ENCODE measurements around the gene CLTB.

Gene CLTB

GRCh38 chr5:176401281-176402205 lies 14.8 kb downstream of the CLTB start:
- no peak for TF ChIP-seq Cebpa-rat (IDR thresholded peaks at IDR 0.05)

GRCh38 chr5:176400382-176401156 lies 15.8 kb downstream of the CLTB start:
- no peak for TF ChIP-seq Cebpa-rat (IDR thresholded peaks at IDR 0.05)
- Histone ChIP-seq H3K4me1 (peaks cover 0 to 11% (median 0%) of the 10 kb centered on the region in 10 experiments; a peak in 7 of 20 replicates), H3K9ac (peak overlapping the region in 1 of 11 experiments; percentile 17; a peak in 1 of 22 replicates), H3K27me3 (no peaks in the 10 kb centered on the region), H3K9me3 (replicated peaks in 1 of 11) (no peaks in the 10 kb centered on the region), H3K27ac (no peak overlapping the region), H3K4me2 (no peak overlapping the region), H3K36me3 (peaks cover 0 to 59% (median 18%) of the 10 kb centered on the region in 11 experiments; a peak in 15 of 22 replicates), H4K20me1 (peaks cover 0 to 18% (median 0%) of the 10 kb centered on the region in 11 experiments; a peak in 4 of 22 replicates), H3K4me3 (no peak overlapping the region)

More at GRCh38 chr5:176401281-176402205, 14.8 kb downstream of the CLTB start:
- peak overlapping the region in 2 of 11 experiments; percentile 17 to 25; a peak in 1 of 22 replicates for H3K9ac ChIP-seq
- peaks cover 0 to 19% (median 0%) of the 10 kb centered on the region in 11 experiments; a peak in 4 of 22 replicates for H4K20me1 ChIP-seq
- peaks cover 0 to 5% (median 0%) of the 10 kb centered on the region in 10 experiments; a peak in 6 of 20 replicates for H3K4me1 ChIP-seq
- H3K27me3 ChIP-seq, result no peaks in the 10 kb centered on the region
- H3K9me3 ChIP-seq (replicated peaks in 1 of 11), result no peaks in the 10 kb centered on the region
- no peak overlapping the region for H3K4me2 ChIP-seq
- H3K27ac ChIP-seq, result no peak overlapping the region
- H3K4me3 ChIP-seq, result no peak overlapping the region
- peaks cover 3 to 68% (median 24%) of the 10 kb centered on the region in 11 experiments; a peak in 19 of 22 replicates for H3K36me3 ChIP-seq

- peaks cover 0 to 15% (median under 1%) of the 10 kb centered on the region in 10 experiments; a peak in 8 of 20 replicates for H3K4me1 ChIP-seq
- TF ChIP-seq Cebpa-rat (IDR thresholded peaks at IDR 0.05), result no peak
- H3K4me3 ChIP-seq, result no peak overlapping the region
- H3K9ac ChIP-seq, result no peak overlapping the region
- peaks cover 10 to 59% (median 20%) of the 10 kb centered on the region in 11 experiments for H3K36me3 ChIP-seq
- no peak overlapping the region for H3K4me2 ChIP-seq
- no peaks in the 10 kb centered on the region for H3K27me3 ChIP-seq
- H3K9me3 ChIP-seq (replicated peaks in 1 of 11), result no peaks in the 10 kb centered on the region
- peaks cover 0 to 21% (median 0%) of the 10 kb centered on the region in 11 experiments; a peak in 5 of 22 replicates for H4K20me1 ChIP-seq
- H3K27ac ChIP-seq, result no peak overlapping the region
These were observed 18.5 kb downstream of the CLTB start for GRCh38 chr5:176397736-176398420.

GRCh38 chr5:176396330-176396729 lies 20.0 kb downstream of the CLTB start:
- H4K20me1 ChIP-seq, result peaks cover 0 to 29% (median 0%) of the 10 kb centered on the region in 11 experiments; a peak in 5 of 22 replicates
- no peaks in the 10 kb centered on the region for H3K27me3 ChIP-seq
- peaks cover 0 to 30% (median 16%) of the 10 kb centered on the region in 10 experiments; a peak in 16 of 20 replicates for H3K4me1 ChIP-seq
- peaks cover 25 to 65% (median 35%) of the 10 kb centered on the region in 11 experiments for H3K36me3 ChIP-seq
- no peak for TF ChIP-seq Cebpa-rat (IDR thresholded peaks at IDR 0.05)
- peak overlapping the region in 3 of 11 experiments; percentile 13 to 32 (median 22); a peak in 6 of 22 replicates for H3K4me2 ChIP-seq
- H3K4me3 ChIP-seq, result no peak overlapping the region
- H3K9me3 ChIP-seq (replicated peaks in 1 of 11), result no peaks in the 10 kb centered on the region
- peak overlapping the region in 5 of 11 experiments; percentile 1 to 32 (median 23); a peak in 1 of 22 replicates for H3K9ac ChIP-seq
- H3K27ac ChIP-seq, result 0 out of 22 replicates have a peak overlapping the region, but pooled peaks of 1 of the 11 experiments have one; percentile 1

GRCh38 chr5:176394881-176395675 lies 21.3 kb downstream of the CLTB start:
- Histone ChIP-seq H3K27me3 (no peaks in the 10 kb centered on the region), H4K20me1 (peaks cover 0 to 29% (median 0%) of the 10 kb centered on the region in 11 experiments; a peak in 6 of 22 replicates), H3K9me3 (replicated peaks in 1 of 11) (no peaks in the 10 kb centered on the region), H3K9ac (no peak overlapping the region), H3K4me3 (no peak overlapping the region), H3K27ac (no peak overlapping the region), H3K36me3 (peaks cover 38 to 67% (median 47%) of the 10 kb centered on the region in 11 experiments), H3K4me1 (peaks cover under 1 to 43% (median 20%) of the 10 kb centered on the region in 10 experiments; a peak in 18 of 20 replicates), H3K4me2 (no peak overlapping the region)
- TF ChIP-seq Cebpa-rat (IDR thresholded peaks at IDR 0.05), result no peak

- peaks cover 7 to 49% (median 26%) of the 10 kb centered on the region in 10 experiments; a peak in 18 of 20 replicates for H3K4me1 ChIP-seq
- H4K20me1 ChIP-seq, result peaks cover 0 to 29% (median 0%) of the 10 kb centered on the region in 11 experiments; a peak in 6 of 22 replicates
- H3K36me3 ChIP-seq, result peaks cover 38 to 67% (median 47%) of the 10 kb centered on the region in 11 experiments
- no peaks in the 10 kb centered on the region for H3K9me3 ChIP-seq (replicated peaks in 1 of 11)
- no peak overlapping the region for H3K9ac ChIP-seq
- no peaks in the 10 kb centered on the region for H3K27me3 ChIP-seq
- no peak overlapping the region for H3K4me3 ChIP-seq
- TF ChIP-seq Cebpa-rat (IDR thresholded peaks at IDR 0.05), result no peak
- H3K4me2 ChIP-seq, result no peak overlapping the region
- no peak overlapping the region for H3K27ac ChIP-seq
These were observed 22.2 kb downstream of the CLTB start for GRCh38 chr5:176394096-176394495.

- no peak overlapping the region for H3K4me3 ChIP-seq
- peak overlapping the region in 8 of 11 experiments; percentile 9 to 46 (median 24); a peak in 7 of 22 replicates for H3K9ac ChIP-seq
- H3K36me3 ChIP-seq, result peaks cover 33 to 64% (median 44%) of the 10 kb centered on the region in 11 experiments
- no peak for TF ChIP-seq Cebpa-rat (IDR thresholded peaks at IDR 0.05)
- no peaks in the 10 kb centered on the region for H3K27me3 ChIP-seq
- H4K20me1 ChIP-seq, result peaks cover 0 to 25% (median 2%) of the 10 kb centered on the region in 11 experiments; a peak in 11 of 22 replicates
- H3K9me3 ChIP-seq (replicated peaks in 1 of 11), result no peaks in the 10 kb centered on the region
- H3K27ac ChIP-seq, result peak overlapping the region in 9 of 11 experiments; percentile 1 to 60 (median 43); a peak in 12 of 22 replicates
- peaks cover 7 to 51% (median 27%) of the 10 kb centered on the region in 10 experiments; a peak in 19 of 20 replicates for H3K4me1 ChIP-seq
- H3K4me2 ChIP-seq, result peak overlapping the region in 8 of 11 experiments; percentile 27 to 91 (median 63); a peak in 14 of 22 replicates
These were observed 23.8 kb downstream of the CLTB start for GRCh38 chr5:176392526-176392925.

All from BLaER1 treated with 17β-estradiol and CSF1 and Interleukin-3, amounts not matched to agents 10 nM and 100 nM (cell line).